Testis (tissue), 3 donors: ENCODE results near the gene MT1B. TPM values are rescaled to one million over a fixed set of nuclear protein-coding genes. Genes with fewer than 3 reads are reported as not detected.
A peak's percentile ranks its signal among the peaks of the same experiment; 100 is the strongest.

Experiments used
- DNase-seq: peaks from one replicate; pipeline ENCODE4 v3.0.0-alpha.2; 2019
- H3K27ac ChIP-seq, 2 donors: fragments of 200-600 bp; sonication (generic); one replicate each; pipeline ENCODE4 v1.5.1; 2019
- H3K27me3 ChIP-seq: fragments of 200-600 bp; sonication (generic); one replicate; pipeline ENCODE4 v1.5.1; 2019
- H3K36me3 ChIP-seq: fragments of 200-600 bp; sonication (generic); one replicate; pipeline ENCODE4 v1.5.1; 2017; ENCODE audit warnings: low read depth; ENCODE audit errors: missing control alignments
- H3K4me1 ChIP-seq: fragments of 200-600 bp; sonication (generic); one replicate; pipeline ENCODE4 v1.5.1; 2019
- H3K4me3 ChIP-seq, 2 donors: fragments of 200-600 bp; sonication (generic); one replicate each; pipeline ENCODE4 v1.5.1; 2017 to 2019
- H3K9me3 ChIP-seq: fragments of 200-600 bp; sonication (generic); one replicate; pipeline ENCODE4 v1.5.1; 2017
- POLR2A ChIP-seq: fragments of 450-650 bp; IDR thresholded peaks from one replicate; pipeline ENCODE4 v1.6.1; 2017; ENCODE audit warnings: antibody characterized with exemption, mild to moderate bottlenecking, moderate library complexity
- WGBS, 2 donors: methylation state at CpG; one replicate each; pipeline ENCODE4 v1.1.5; 2018; 5-methylcytosine and 5-hydroxymethylcytosine counted together
- intact Hi-C: fragments of 100-400 bp; cut with DNase I; formaldehyde crosslinking; loops from one replicate; pipeline ENCODE4 v1.15.1; 2023; ENCODE audit warnings: low total_unique reads
- polyA plus RNA-seq: library from polyadenylated mRNA; stranded (reverse); fragments of 350-450 nt; fragmentation: Illumina TruSeq; extraction: RNeasy Lipid Tissue Mini Kit (QIAGEN cat#74804); gene quantifications from one replicate; pipeline ENCODE4 v1.2.3, GENCODE V29; 2014; ENCODE audit warnings: low read depth, low replicate concordance; ENCODE audit not compliant: insufficient read depth
- total RNA-seq, 2 donors: library from RNA; depleted of rRNA; stranded (reverse); fragments of >200 nt; gene quantifications; one replicate each; pipeline ENCODE4 v1.2.3, GENCODE V29; 2016
- TF ChIP-seq, protein P1 (sequence below), 3 experiments: fragments of 450-650 bp in 2 of 3; fragments of 200-600 bp in 1 of 3; sonication (generic) in 1 of 3; IDR thresholded peaks; one replicate each; pipeline ENCODE4 v1.5.1; 2016 to 2019; ENCODE audit warnings: antibody characterized with exemption in 3 of 3, mild to moderate bottlenecking in 2 of 3, moderate library complexity in 1 of 3

The MT1B gene
- total and polyA plus RNA-seq, 3 donors from 2014 or later, result not detected

DNA sequence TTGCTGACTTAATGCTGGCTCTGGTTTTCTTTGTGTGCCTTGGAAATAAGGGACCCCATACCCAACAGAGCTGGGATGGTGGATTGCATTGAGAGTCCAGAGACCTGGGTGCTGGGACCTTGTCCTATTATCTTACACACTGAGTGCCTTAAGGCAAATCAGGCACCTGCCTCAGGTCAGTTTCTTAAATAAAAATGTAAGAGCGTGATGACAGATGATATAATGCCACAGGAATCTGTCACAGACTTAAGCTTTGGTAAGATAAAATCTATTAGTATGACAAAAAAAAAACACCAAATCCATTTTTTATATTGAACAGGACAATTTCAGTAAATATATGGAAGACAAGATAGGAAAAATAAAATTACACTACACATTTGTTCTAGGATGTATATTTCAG lies 11.6 kb upstream of the MT1B start:
- no peaks in the 10 kb centered on the region for H3K9me3 ChIP-seq
- DNase-seq, result no peak
- WGBS, 2 donors, result 91 to 95% methylated on average over 1 of the region's 1 CpG
- TF ChIP-seq, protein P1, sequence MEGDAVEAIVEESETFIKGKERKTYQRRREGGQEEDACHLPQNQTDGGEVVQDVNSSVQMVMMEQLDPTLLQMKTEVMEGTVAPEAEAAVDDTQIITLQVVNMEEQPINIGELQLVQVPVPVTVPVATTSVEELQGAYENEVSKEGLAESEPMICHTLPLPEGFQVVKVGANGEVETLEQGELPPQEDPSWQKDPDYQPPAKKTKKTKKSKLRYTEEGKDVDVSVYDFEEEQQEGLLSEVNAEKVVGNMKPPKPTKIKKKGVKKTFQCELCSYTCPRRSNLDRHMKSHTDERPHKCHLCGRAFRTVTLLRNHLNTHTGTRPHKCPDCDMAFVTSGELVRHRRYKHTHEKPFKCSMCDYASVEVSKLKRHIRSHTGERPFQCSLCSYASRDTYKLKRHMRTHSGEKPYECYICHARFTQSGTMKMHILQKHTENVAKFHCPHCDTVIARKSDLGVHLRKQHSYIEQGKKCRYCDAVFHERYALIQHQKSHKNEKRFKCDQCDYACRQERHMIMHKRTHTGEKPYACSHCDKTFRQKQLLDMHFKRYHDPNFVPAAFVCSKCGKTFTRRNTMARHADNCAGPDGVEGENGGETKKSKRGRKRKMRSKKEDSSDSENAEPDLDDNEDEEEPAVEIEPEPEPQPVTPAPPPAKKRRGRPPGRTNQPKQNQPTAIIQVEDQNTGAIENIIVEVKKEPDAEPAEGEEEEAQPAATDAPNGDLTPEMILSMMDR (IDR thresholded peaks at IDR 0.05), result no peak
- TF ChIP-seq POLR2A, result no peak
- no peaks in the 10 kb centered on the region for H3K36me3 ChIP-seq
- H3K27ac ChIP-seq, result no peak overlapping the region
- H3K4me1 ChIP-seq, result peaks cover 19% of the 10 kb centered on the region
- intact Hi-C loops, result no loop called here
- H3K4me3 ChIP-seq, result no peak overlapping the region
- H3K27me3 ChIP-seq, result no peaks in the 10 kb centered on the region

DNA sequence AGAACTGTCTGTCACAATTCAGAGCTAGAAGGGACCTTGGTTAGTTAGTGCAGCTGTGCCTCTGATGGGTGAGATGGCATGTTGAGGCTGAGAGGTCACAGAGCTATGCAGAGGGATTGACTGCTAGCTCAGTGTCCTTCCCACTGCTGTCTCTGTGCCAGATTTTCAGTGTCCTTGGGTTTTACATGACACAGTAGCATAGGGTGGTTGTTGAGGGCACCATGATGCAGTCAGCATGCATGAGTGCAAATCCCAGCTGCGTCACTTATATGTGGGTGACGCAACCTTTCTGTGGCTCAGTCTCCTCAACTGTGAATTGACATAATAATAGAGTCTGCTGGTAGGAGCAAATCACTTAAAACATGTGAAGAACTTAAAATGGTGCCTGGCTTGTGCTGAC lies 10.5 kb upstream of the MT1B start:
- TF ChIP-seq, protein P1 (IDR thresholded peaks at IDR 0.05), result no peak
- TF ChIP-seq POLR2A, result no peak
- H3K4me3 ChIP-seq, result no peak overlapping the region
- DNase-seq, result no peak
- intact Hi-C loops, result no loop called here
- H3K9me3 ChIP-seq, result no peaks in the 10 kb centered on the region
- H3K36me3 ChIP-seq, result no peaks in the 10 kb centered on the region
- 92 to 96% methylated on average over 2 of the region's 2 CpGs for WGBS, 2 donors
- H3K27ac ChIP-seq, result no peak overlapping the region
- peaks cover 19% of the 10 kb centered on the region for H3K4me1 ChIP-seq
- H3K27me3 ChIP-seq, result no peaks in the 10 kb centered on the region

DNA sequence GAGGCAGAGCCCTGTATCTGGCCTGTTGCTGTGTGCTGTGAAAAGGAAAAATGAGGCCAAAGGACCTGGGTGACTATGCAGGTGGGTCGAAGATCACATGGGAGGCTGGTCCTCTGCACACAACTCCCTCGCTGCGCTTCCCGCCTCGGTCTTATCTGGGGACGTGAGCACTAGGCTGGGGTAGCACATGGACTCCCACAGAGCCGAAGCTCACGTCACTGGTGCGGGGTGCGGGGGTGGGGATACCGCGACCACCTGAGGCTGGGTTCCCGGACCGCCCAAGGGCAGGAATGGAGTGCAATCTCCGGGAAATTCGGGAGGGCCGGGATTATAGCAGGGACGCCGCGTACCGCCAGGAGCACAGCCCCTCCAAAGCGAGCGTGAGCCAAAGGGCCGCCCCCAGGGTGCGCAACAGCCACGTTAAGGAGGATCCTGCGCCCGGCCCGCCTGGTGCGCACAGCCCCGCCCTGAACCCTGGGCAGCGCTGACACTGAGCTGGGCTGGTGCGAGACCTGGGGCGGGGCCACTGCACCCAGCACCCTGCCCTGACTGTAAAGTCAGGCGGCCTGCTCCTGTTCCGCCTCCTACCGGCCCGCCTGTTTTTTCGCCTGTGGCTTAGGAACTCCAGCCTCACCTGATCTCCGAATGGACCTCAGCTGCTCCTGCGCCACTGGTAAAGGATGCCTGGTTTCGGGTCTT lies 8.5 kb upstream of the MT1B start:
- peaks cover 17% of the 10 kb centered on the region for H3K4me1 ChIP-seq
- TF ChIP-seq, protein P1 (IDR thresholded peaks at IDR 0.05), result no peak
- TF ChIP-seq POLR2A, result no peak
- peak; percentile 67 for DNase-seq
- H3K36me3 ChIP-seq, result no peaks in the 10 kb centered on the region
- no peaks in the 10 kb centered on the region for H3K9me3 ChIP-seq
- WGBS, 2 donors, result 5 to 7% methylated on average over 25 to 37 of the region's 42 CpGs
- intact Hi-C loops, result no loop called here
- peak overlapping the region in 1 of 2 donors; percentile 21 for H3K4me3 ChIP-seq
- no peak overlapping the region for H3K27ac ChIP-seq
- no peaks in the 10 kb centered on the region for H3K27me3 ChIP-seq

DNA sequence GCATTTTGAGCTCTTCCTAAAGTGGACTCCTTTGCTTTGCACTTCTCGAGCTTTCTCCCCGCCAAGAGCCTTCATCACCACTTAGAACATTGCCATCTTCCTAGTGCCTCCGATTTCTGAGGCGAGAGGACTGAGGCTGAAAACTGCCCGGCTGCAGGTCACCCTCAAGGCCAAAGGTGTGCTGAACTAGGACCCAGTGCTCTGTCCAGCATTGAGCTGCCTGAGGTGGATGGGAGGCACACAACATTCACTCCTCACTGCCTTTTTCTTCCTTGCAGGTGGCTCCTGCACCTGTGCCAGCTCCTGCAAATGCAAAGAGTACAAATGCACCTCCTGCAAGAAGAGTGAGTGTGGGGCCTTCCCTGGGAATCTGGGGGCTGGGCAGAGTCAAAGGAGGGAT lies 7.9 kb upstream of the MT1B start:
- TF ChIP-seq, protein P1 (IDR thresholded peaks at IDR 0.05), result no peak
- WGBS, 2 donors, result 45 to 52% methylated on average over 5 of the region's 5 CpGs
- intact Hi-C loops, result no loop called here
- DNase-seq, result no peak
- Histone ChIP-seq H3K36me3 (no peaks in the 10 kb centered on the region), H3K27me3 (no peaks in the 10 kb centered on the region), H3K27ac (no peak overlapping the region), H3K4me3 (no peak overlapping the region), H3K9me3 (no peaks in the 10 kb centered on the region), H3K4me1 (peaks cover 11% of the 10 kb centered on the region)

DNA sequence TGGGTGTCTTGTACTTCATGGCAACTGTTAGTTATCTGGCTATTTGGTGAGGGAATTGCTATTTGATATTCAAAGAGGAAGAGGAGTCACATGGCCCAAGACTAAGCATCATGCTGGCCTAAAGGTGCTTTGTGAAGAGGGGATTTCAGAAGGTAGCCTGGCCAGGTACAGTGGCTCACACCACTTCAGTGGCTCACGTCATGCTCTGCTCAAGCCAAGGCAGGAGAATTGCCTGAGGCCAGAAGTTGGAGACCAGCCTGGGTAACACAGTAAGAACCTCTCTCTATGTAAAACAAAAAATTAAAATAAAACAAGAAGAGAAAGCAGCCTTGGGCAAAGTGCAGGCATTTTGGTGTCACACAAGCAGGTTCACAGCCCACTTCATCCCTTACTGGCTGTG lies 6.4 kb upstream of the MT1B start:
- intact Hi-C loops, result no loop called here
- no peaks in the 10 kb centered on the region for H3K27me3 ChIP-seq

More for the DNA sequence above, 6.4 kb upstream of the MT1B start:
- no peak for DNase-seq
- Histone ChIP-seq H3K4me1 (peaks cover 9% of the 10 kb centered on the region), H3K27ac (no peak overlapping the region), H3K4me3 (no peak overlapping the region), H3K9me3 (no peaks in the 10 kb centered on the region), H3K36me3 (no peaks in the 10 kb centered on the region)
- 73 to 87% methylated on average over 1 of the region's 1 CpG for WGBS, 2 donors
- no peak for TF ChIP-seq POLR2A
- TF ChIP-seq, protein P1 (IDR thresholded peaks at IDR 0.05), result no peak
